Measurements from ENCODE around the gene NRXN3. TPM values are rescaled to one million over a fixed set of nuclear protein-coding genes. Genes with fewer than 3 reads are reported as not detected.

Gene NRXN3
- polyA plus RNA-seq, 1 experiment, result 1.1 TPM

DNA sequence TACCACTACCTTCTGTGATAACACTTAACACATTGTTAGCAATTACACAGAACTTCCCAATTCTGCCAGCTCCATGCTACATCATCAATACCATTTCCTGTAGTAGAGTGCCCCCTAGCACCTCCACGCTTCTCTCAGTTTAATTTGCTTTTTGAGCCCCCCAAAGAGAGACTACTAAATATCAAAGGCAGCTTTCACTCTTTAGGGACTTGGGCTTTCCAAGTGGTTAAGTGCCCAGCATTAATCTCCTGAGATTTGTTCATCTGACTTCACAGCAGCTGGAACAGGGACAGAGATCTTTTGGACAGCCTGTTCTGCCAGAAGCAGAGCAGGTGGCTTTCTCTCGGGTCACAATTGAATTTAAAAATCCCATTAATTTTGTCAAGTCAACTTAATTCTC is 1086.2 kb downstream of the NRXN3 start:
- no peak for DNase-seq (ENCODE audit: low read depth, low spot score)
- Histone ChIP-seq H3K4me3 (ENCODE audit: low read depth, low read length) (no peak overlapping the region), H3K27me3 (ENCODE audit: control insufficient read depth, insufficient read depth, low read length) (no peaks in the 10 kb centered on the region), H3K27ac (ENCODE audit: low read depth, low read length) (no peak overlapping the region), H3K9me3 (ENCODE audit: control insufficient read depth, insufficient read depth, low read length) (no peaks in the 10 kb centered on the region)
- CTCF ChIA-PET, result no interaction called here
- TF ChIP-seq, protein P1, sequence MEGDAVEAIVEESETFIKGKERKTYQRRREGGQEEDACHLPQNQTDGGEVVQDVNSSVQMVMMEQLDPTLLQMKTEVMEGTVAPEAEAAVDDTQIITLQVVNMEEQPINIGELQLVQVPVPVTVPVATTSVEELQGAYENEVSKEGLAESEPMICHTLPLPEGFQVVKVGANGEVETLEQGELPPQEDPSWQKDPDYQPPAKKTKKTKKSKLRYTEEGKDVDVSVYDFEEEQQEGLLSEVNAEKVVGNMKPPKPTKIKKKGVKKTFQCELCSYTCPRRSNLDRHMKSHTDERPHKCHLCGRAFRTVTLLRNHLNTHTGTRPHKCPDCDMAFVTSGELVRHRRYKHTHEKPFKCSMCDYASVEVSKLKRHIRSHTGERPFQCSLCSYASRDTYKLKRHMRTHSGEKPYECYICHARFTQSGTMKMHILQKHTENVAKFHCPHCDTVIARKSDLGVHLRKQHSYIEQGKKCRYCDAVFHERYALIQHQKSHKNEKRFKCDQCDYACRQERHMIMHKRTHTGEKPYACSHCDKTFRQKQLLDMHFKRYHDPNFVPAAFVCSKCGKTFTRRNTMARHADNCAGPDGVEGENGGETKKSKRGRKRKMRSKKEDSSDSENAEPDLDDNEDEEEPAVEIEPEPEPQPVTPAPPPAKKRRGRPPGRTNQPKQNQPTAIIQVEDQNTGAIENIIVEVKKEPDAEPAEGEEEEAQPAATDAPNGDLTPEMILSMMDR (IDR thresholded peaks at IDR 0.05; ENCODE audit: low read depth, low read length), result 0 out of 2 replicates have a peak, but pooled peaks have one; percentile 4
- POLR2A ChIA-PET, result no interaction called here

DNA sequence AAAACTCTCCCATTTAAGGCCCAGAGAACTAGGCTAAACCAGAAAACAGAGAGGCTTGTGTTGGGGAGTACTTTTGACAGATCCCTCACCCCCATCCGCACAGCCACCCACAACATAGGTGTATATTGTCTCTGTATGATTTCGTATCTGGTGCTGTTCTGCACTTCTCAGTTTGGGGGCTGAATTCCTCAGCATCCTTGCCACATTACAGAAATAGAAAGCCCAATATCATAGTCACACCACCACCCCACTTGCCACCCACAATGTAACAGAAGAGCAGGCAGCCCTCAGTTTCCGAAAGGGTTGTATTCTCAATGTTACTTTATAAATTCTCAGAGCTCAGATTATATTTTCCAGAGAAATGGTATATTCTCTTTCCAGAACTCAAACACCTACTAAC is 1090.2 kb downstream of the NRXN3 start:
- Histone ChIP-seq H3K27ac (ENCODE audit: low read depth, low read length) (no peak overlapping the region), H3K4me3 (ENCODE audit: low read depth, low read length) (no peak overlapping the region), H3K27me3 (ENCODE audit: control insufficient read depth, insufficient read depth, low read length) (no peaks in the 10 kb centered on the region), H3K9me3 (ENCODE audit: control insufficient read depth, insufficient read depth, low read length) (no peaks in the 10 kb centered on the region)
- ChIA-PET CTCF (no interaction called here), POLR2A (no interaction called here)
- TF ChIP-seq, protein P1 (IDR thresholded peaks at IDR 0.05; ENCODE audit: low read depth, low read length), result no peak
- no peak for DNase-seq (ENCODE audit: low read depth, low spot score)

DNA sequence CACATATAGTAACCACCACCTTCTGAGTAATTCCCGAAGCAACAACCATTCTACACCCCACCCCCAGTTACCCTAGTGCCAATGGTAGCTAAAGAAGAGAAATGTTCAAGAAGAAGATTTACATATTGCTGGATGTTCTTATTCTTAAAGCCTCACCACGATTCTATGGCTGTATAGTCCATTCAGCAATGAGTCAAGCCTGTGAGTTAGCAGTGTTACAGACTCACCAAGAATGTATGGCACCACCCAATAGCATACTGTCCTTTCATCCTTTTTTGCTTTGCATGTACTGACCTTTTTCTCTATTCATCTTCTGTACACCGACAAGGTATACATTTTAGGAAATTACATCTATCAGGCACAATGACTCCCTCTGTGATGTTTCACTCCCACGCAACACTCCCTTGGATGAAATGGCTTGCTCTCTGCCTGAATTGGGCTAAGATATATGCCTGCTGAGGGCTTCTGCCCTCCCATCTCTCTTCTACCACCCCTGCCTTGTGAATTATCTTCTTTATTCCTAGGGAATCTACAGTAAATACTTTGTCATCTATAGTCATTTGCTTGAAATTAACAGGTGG is 1095.3 kb downstream of the NRXN3 start:
- Histone ChIP-seq H3K27ac (ENCODE audit: low read depth, low read length) (no peak overlapping the region), H3K27me3 (ENCODE audit: control insufficient read depth, insufficient read depth, low read length) (no peaks in the 10 kb centered on the region), H3K4me3 (ENCODE audit: low read depth, low read length) (no peak overlapping the region), H3K9me3 (ENCODE audit: control insufficient read depth, insufficient read depth, low read length) (no peaks in the 10 kb centered on the region)
- ChIA-PET POLR2A (no interaction called here), CTCF (no interaction called here)
- TF ChIP-seq, protein P1 (IDR thresholded peaks at IDR 0.05; ENCODE audit: low read depth, low read length), result no peak
- DNase-seq (ENCODE audit: low read depth, low spot score), result no peak

DNA sequence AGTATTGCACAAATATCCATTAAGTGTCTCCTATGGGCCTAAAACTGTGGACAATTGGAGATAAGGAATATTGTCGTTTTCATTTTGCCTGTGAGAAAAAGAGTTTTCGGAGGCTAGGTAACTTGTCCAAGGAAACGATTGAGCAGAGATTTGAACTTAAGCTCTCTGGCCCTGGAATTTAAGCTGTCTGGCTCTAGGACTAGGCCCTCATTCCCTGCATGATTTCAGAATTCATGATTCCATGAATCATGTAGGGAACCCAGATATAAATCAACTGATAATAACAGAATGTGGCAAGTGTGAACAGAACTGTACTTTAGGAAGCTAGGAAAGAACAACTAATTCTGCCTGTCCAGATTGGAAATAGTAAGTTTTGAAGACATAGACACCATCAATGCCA is 1100.2 kb downstream of the NRXN3 start:
- CTCF ChIA-PET, result no interaction called here
- DNase-seq (ENCODE audit: low read depth, low spot score), result no peak
- Histone ChIP-seq H3K27me3 (ENCODE audit: control insufficient read depth, insufficient read depth, low read length) (no peaks in the 10 kb centered on the region), H3K9me3 (ENCODE audit: control insufficient read depth, insufficient read depth, low read length) (no peaks in the 10 kb centered on the region), H3K4me3 (ENCODE audit: low read depth, low read length) (no peak overlapping the region), H3K27ac (ENCODE audit: low read depth, low read length) (no peak overlapping the region)
- TF ChIP-seq, protein P1 (IDR thresholded peaks at IDR 0.05; ENCODE audit: low read depth, low read length), result no peak
- POLR2A ChIA-PET, result no interaction called here

DNA sequence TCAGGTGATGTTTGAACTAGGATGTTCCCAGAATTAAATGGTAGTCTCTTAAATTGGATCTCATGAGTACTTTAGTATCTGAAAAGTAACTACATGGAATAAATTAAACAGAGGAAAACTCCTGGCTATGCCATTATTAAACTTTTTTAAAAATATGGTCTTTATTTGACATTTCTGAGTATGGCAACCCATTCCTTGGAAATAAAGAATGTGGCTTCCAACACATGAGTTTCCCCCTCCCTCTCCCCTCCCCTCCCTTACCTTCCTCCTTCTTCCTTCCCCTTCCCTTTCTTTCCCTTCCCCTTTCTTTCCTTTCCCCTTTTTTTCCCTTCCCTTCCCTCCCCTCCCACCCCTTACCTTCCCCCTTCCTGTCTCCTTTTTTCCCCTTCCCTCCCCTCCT is 1100.9 kb downstream of the NRXN3 start:
- no peak overlapping the region for H3K4me3 ChIP-seq (ENCODE audit: low read depth, low read length)
- ChIA-PET CTCF (no interaction called here), POLR2A (no interaction called here)
- no peak for DNase-seq (ENCODE audit: low read depth, low spot score)
- no peaks in the 10 kb centered on the region for H3K9me3 ChIP-seq (ENCODE audit: control insufficient read depth, insufficient read depth, low read length)
- H3K27me3 ChIP-seq (ENCODE audit: control insufficient read depth, insufficient read depth, low read length), result no peaks in the 10 kb centered on the region
- H3K27ac ChIP-seq (ENCODE audit: low read depth, low read length), result no peak overlapping the region
- TF ChIP-seq, protein P1 (IDR thresholded peaks at IDR 0.05; ENCODE audit: low read depth, low read length), result no peak

Data from AG04450 (cell line).